PFSK-1 (cell line): ENCODE measurements around the gene TP53I13.
A peak's percentile ranks its signal among the peaks of the same experiment; 100 is the strongest.

Source experiments
- FOXP2 ChIP-seq: optimal IDR thresholded peaks from 2 replicates; pipeline ENCODE3; 2011; ENCODE audit warnings: borderline replicate concordance, control low read depth, inconsistent platforms; ENCODE audit not compliant: insufficient read depth; ENCODE audit errors: extremely low read length, extremely low read depth
- POLR2AphosphoS5 ChIP-seq: IDR thresholded peaks from 2 replicates; pipeline ENCODE4 v1.6.1; 2012; ENCODE audit warnings: low read depth, mild to moderate bottlenecking, control low read depth, low read length, moderate library complexity
- SIN3A ChIP-seq: IDR thresholded peaks from 2 replicates; pipeline ENCODE4 v1.6.1; 2012; ENCODE audit warnings: mild to moderate bottlenecking, low read length, moderate library complexity, borderline replicate concordance; ENCODE audit not compliant: insufficient read depth
- TAF1 ChIP-seq: IDR thresholded peaks from 2 replicates; pipeline ENCODE4 v1.6.1; 2012; ENCODE audit warnings: low read length, control low read depth, borderline replicate concordance; ENCODE audit not compliant: insufficient read depth
- TF ChIP-seq, protein P1 (sequence below), 2 experiments: IDR thresholded peaks; 2 replicates each; pipeline versions ENCODE4 v1.6.1 to v1.8.0; 2011 to 2012; ENCODE audit warnings: low read depth in 2 of 2, low read length in 2 of 2, control low read depth in 1 of 2, inconsistent platforms in 1 of 2, mild to moderate bottlenecking in 1 of 2, moderate library complexity in 1 of 2; ENCODE audit not compliant: insufficient read depth in 1 of 2

The TP53I13 gene

DNA sequence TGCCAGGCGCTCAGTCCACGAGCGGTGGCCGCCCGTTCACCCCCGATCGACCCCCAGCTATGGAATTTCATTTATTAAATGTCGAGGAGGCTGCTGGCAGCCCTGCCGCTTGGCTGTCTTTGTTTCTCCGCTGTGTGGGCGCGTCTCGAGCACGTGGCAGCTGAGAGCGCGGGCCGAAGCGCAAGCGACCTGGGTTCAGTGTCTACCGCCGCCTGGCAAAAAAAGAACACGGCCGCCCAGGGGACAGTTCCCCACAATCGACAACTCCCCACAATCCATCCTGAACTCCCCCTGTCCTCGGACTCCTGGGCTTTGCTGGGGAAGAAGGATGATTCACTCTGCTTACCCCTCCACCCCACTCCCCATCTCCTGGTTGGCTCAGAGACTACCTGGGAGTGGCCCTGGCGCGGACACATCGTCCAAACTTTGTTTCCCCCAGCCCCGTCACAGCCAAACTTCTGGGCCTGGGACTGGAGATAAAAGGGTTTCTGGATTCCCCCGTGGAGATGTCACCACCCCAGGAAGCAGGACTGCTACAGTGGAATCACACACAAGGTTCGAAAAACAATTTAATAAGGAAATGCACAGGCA is 22.7 kb downstream of the TP53I13 start:
- no peak for TF ChIP-seq SIN3A
- no peak for TF ChIP-seq FOXP2
- TF ChIP-seq TAF1 = no peak
- no peak for TF ChIP-seq POLR2AphosphoS5
- TF ChIP-seq, protein P1, sequence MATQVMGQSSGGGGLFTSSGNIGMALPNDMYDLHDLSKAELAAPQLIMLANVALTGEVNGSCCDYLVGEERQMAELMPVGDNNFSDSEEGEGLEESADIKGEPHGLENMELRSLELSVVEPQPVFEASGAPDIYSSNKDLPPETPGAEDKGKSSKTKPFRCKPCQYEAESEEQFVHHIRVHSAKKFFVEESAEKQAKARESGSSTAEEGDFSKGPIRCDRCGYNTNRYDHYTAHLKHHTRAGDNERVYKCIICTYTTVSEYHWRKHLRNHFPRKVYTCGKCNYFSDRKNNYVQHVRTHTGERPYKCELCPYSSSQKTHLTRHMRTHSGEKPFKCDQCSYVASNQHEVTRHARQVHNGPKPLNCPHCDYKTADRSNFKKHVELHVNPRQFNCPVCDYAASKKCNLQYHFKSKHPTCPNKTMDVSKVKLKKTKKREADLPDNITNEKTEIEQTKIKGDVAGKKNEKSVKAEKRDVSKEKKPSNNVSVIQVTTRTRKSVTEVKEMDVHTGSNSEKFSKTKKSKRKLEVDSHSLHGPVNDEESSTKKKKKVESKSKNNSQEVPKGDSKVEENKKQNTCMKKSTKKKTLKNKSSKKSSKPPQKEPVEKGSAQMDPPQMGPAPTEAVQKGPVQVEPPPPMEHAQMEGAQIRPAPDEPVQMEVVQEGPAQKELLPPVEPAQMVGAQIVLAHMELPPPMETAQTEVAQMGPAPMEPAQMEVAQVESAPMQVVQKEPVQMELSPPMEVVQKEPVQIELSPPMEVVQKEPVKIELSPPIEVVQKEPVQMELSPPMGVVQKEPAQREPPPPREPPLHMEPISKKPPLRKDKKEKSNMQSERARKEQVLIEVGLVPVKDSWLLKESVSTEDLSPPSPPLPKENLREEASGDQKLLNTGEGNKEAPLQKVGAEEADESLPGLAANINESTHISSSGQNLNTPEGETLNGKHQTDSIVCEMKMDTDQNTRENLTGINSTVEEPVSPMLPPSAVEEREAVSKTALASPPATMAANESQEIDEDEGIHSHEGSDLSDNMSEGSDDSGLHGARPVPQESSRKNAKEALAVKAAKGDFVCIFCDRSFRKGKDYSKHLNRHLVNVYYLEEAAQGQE (IDR thresholded peaks at IDR 0.05; ENCODE audit: insufficient read depth in 1 of 2, low read depth in 2 of 2, low read length in 2 of 2) = no peak

DNA sequence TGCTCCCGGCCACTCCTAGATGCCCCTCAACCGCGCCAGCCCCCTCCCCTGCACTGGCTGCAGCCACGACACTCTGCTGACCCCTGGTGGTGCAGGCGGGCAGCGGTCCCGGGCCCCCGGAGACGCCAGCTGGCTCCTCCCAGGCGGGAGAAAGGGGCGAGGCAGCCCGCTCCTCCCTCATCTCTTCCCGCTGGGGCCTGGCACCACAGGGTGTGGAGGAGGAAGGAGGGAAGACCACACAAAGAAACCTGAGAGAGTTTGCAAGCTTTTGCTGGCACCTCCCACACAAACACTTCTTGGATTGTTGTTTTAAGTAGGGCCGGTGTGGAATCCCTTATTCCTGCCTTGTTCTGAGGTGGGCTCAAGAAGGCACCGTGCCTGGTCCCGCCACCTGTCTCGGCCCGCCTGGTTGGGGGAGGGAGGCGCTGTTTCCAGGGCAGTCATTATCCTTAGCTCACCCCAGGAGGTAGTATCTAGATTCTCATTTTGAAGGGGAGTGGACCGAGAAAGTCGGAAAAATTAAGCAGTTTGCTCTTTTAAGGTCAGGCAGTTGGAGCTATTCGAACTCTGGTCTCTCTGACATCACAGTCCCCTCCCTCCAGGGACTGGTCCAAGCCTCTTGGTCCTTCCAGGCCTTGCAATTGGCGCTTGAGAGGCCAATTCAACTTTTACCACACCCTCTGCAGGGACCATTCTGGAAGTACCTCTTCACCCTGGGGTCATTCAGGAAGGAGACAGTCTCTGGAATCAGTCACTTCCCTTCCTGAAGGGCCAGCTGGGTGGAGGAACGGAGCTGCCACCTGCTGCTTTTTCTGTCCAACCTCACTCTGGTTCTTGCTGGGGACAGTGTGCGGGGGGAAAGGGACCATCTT is 23.5 kb downstream of the TP53I13 start:
- TF ChIP-seq SIN3A (peak; percentile 29; the same call in 1 of the 2 replicates), POLR2AphosphoS5 (peak; percentile 55; the same call in 1 of the 2 replicates), TAF1 (no peak), FOXP2 (no peak)
- TF ChIP-seq, protein P1 (IDR thresholded peaks at IDR 0.05; ENCODE audit: insufficient read depth in 1 of 2, low read depth in 2 of 2, low read length in 2 of 2) = 0 out of 4 replicates have a peak, but pooled peaks of 1 of the 2 experiments have one; percentile 16

DNA sequence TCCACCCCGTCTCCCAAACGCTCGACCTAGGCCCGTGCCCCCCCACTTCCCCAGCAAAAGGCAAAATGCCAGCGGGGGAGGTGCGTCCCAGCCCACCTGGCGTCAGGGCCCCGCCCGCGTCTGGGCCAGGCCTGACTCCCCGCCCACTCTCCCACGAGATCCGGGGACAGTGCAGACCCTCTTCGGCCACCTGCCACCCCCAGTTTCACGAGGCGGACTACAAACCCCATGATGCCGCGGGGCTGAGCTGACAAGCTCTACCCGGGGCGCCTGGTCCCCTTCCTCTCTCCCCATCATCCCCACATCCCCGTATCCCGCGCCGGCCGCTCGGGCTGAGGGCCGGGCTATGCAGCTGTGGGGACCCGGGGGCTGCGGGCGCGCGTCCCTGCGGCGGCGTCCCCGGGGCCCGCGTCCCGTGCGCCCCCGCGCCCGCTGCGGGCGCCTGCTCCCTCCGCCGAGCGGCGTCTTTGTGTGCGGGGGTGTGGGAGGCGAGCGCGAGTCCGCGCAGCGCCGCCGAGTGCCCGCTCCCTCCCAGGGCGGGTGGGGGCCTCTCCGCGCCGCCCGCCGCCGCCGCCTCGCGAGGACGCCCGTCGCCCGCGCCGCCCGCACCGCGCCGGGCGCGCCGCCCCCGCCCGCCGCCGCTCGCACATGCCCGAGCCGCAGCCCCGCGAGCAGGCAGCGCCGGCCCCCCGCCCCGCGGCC is 24.5 kb downstream of the TP53I13 start, which contains the start of gene ANKRD13B:
Gene ANKRD13B (plus strand): TSS at position 283 of the 702 bp plus-strand sequence. CDS start 490 bp downstream, outside the sequence.
- TF ChIP-seq FOXP2 (no peak), TAF1 (no peak), POLR2AphosphoS5 (no peak), SIN3A (no peak)
- TF ChIP-seq, protein P1 (IDR thresholded peaks at IDR 0.05; ENCODE audit: insufficient read depth in 1 of 2, low read depth in 2 of 2, low read length in 2 of 2) = no peak

DNA sequence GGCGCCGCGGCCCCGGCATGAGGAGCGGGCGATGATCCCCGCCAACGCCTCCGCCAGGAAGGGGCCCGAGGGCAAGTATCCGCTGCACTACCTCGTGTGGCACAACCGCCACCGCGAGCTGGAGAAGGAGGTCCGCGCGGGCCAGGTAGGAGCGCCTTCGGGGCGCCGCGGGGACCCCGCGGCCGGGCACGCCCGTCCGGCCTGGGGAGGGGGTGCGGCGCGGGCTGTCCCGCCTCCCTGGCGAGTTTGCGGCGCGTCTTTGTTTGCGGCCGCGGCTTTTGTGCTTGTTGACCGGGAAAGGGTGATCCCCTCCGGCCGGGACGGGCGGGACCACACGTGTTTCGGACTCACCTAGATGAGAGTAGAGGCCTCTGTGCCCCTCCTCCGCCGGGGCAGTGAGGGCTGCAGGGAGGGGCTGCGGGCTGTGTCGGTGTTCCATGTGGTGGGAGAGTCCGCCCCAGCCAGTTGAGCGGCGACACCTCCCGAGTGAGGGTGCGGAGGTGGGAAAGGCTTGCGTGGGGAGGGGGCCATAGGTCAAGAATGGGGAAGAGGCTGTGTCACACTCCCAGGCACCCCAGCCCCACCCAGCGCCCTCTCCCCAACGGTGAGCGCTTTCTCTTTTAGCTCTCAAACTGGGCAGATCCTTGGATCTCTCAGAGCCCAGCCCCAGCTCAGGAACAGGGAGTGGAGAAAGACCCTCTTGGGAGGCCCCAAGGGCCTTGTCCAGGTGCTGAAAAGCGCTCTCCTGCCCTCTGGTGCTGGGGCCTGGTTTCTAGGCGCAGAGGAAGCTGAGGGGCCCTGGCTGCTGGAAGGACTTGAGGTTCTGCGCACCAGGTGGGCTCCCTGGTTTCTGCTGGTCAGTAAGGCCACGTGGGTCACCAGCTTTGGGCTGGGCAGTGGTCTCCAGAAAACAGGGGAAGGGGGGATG is 25.4 kb downstream of the TP53I13 start:
- TF ChIP-seq, protein P1 (IDR thresholded peaks at IDR 0.05; ENCODE audit: insufficient read depth in 1 of 2, low read depth in 2 of 2, low read length in 2 of 2) = peak; percentile 94 to 96
- TF ChIP-seq TAF1 (no peak), SIN3A (peak; percentile 99; the same call in 1 of the 2 replicates), FOXP2 (no peak)
